ENCODE data around the gene ZFPM1.

Gene ZFPM1

GRCh38 chr16:88577166-88577565 lies 124.1 kb downstream of the ZFPM1 start:
- no peak for DNase-seq

GRCh38 chr16:88578446-88579313 lies 125.6 kb downstream of the ZFPM1 start:
- DNase-seq: no peak

GRCh38 chr16:88580371-88580770 lies 127.3 kb downstream of the ZFPM1 start:
- DNase-seq: no peak

GRCh38 chr16:88581033-88581432 lies 128.0 kb downstream of the ZFPM1 start:
- DNase-seq: no peak

- no peak for DNase-seq
Observed at GRCh38 chr16:88582912-88583575, 130.0 kb downstream of the ZFPM1 start.

GRCh38 chr16:88584676-88585075 lies 131.6 kb downstream of the ZFPM1 start:
- no peak for DNase-seq

GRCh38 chr16:88585269-88585668 lies 132.2 kb downstream of the ZFPM1 start:
- DNase-seq: no peak

- DNase-seq: no peak
Observed at GRCh38 chr16:88585927-88586581, 133.0 kb downstream of the ZFPM1 start.

Data from NCI-H2227 treated with DMSO at 0.1 percent for 48 hours (cell line).